NCI-H1417 (cell line): ENCODE measurements around the gene CYP2B6.
"Not testable (repeated sequence)": the region's sequence is repeated elsewhere in the genome, so short reads cannot be mapped to it uniquely, and the experiment has no call there.

ENCODE experiments used
- DNase-seq, 3 experiments: peaks; one replicate each; lab custom pipeline; 2025; lab: John Stamatoyannopoulos, UW

CYP2B6 gene

DNA sequence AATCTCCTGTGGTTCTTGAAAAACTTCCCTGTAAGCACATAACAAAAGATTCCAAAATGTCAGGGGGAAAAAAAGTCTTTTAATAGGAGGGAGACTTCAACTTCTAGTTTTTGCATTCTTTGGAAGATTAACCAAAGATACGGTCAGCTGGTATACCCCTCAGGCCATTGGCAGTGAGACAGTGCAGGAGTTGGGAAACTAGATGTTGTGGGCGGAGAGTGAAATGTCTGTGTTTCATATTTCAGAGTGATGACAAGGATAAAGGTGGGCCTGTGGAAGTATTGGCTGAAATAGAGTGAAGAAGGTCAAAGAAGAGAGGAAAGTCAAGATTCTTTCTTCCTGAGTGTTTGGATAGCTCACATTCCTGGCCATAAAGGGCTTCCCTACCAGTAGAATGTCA is 40.8 kb downstream of the CYP2B6 start:
- DNase-seq: no peak

GRCh38 chr19:41033324-41033723 is 42.2 kb downstream of the CYP2B6 start:
- not testable (repeated sequence) for DNase-seq

DNA sequence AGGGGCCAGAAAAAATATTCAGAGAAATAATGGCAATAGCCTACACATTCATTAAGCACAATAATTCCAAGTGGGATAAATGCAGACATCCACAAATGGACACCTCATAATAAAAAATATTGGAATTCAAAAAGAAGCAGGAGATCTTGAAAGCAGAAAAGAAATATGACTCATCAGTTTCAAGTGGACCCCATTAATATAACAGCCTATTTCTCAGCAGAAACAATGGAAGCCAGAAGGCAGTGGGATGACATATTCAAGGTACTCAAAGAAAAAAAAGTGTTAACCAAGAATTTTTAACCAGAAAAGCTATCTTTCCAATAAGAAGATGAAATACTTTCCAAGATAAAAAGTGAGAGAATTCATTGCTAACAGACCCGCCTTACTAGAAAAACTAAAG is 48.7 kb downstream of the CYP2B6 start:
- no peak for DNase-seq

- not testable (repeated sequence) for DNase-seq
Observed at GRCh38 chr19:41045095-41045494, 54.0 kb downstream of the CYP2B6 start.

- no peak for DNase-seq
Observed at GRCh38 chr19:41050426-41050825, 59.3 kb downstream of the CYP2B6 start.

DNA sequence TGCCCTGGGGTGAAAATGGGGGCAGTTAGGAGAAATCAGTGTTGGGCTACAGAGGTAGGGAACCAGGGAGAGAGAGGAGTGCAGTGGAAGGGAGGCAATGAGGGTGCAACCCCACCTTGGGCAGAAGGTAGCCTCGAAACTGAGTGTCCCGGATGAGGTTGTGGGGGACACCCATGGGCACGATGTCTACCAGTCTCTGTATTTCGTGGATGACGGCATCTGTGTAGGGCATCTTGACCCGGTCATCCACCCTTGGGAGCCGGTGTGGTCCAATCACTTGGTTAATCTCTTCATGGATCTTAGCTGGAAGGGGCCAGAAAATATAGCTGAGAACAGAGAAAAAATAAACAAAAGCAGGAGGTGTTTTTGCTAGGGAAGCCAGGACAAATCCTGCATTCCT is 61.1 kb downstream of the CYP2B6 start:
- DNase-seq: not testable (repeated sequence)

DNA sequence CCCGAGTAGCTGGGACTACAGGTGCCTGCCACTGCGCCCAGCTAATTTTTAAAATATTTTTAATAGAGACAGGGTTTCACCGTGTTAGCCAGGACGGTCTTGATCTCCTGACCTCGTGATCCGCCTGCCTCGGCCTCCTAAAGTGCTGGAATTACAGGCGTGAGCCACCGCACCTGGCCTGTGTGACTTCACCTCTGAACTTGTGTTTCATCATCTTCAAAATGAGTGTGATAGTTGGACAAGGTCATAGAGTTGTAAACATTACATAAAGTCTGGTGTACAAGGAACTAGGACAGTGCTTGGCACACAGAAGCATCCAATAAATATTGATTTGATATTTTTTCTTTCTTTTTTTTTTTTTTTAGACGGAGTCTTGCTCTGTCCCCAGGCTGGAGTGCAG is 62.2 kb downstream of the CYP2B6 start:
- not testable (repeated sequence) for DNase-seq

DNA sequence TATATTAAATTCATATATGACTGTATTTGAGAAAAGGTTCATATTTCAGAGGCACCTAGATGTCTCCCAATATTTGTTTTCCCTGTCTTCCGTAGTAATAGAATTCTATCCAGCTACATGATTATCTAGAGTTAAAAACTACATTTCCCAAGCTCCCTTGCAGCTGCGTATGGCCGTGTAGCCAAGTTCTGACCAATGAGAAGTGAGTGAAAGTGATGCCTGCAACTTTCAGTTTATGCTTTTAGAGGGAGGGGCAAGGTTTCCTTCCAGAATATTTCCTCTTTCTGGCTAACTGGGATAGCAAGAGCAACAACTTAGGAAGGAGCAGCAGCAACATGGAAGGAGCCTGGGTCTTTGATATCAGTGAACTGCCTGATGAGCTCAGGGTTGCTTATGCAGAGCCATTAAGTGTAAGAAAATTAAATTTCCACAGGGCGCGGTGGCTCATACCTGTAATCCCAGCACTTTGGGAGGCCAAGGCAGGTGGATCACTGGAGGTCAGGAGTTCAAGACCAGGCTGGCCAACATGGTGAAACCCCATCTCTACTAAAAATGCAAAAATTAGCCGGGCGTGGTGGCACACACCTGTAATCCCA is 74.0 kb downstream of the CYP2B6 start:
- DNase-seq: no peak
